Karpas-422 (cell line): ENCODE measurements around the gene ASS1. TPM values are rescaled to one million over a fixed set of nuclear protein-coding genes. Genes with fewer than 3 reads are reported as not detected.

Source experiments
- DNase-seq: peaks from one replicate; pipeline ENCODE4 v3.0.0-alpha.2; 2015
- H2AFZ ChIP-seq: fragments of 200-600 bp; sonication (generic); 2 replicates; pipeline ENCODE4 v1.6.1; 2014; ENCODE audit warnings: antibody characterized with exemption, low read length, mixed read lengths
- H3K27ac ChIP-seq: fragments of 200-600 bp; sonication (generic); 2 replicates; pipeline ENCODE4 v1.5.1; 2014; ENCODE audit warnings: mild to moderate bottlenecking, low read length, moderate library complexity
- H3K27me3 ChIP-seq: fragments of 200-600 bp; sonication (generic); 2 replicates; pipeline ENCODE4 v1.6.1; 2014; ENCODE audit warnings: low read length, mixed read lengths
- H3K36me3 ChIP-seq: fragments of 200-600 bp; sonication (generic); 2 replicates; pipeline ENCODE4 v1.6.1; 2014; ENCODE audit warnings: low read length, mixed read lengths; ENCODE audit not compliant: insufficient read depth
- H3K4me1 ChIP-seq: fragments of 200-600 bp; sonication (generic); 2 replicates; pipeline ENCODE4 v1.6.1; 2014; ENCODE audit warnings: mild to moderate bottlenecking, low read length, mixed read lengths
- H3K4me2 ChIP-seq: fragments of 200-600 bp; sonication (generic); 2 replicates; pipeline ENCODE4 v1.6.1; 2014; ENCODE audit warnings: low read length, low read depth, mild to moderate bottlenecking; ENCODE audit not compliant: poor library complexity, severe bottlenecking
- H3K4me3 ChIP-seq: fragments of 200-600 bp; sonication (generic); 2 replicates; pipeline ENCODE4 v1.5.1; 2014; ENCODE audit warnings: mild to moderate bottlenecking, antibody characterized with exemption, low read length, mixed read lengths
- H3K79me2 ChIP-seq: fragments of 200-600 bp; sonication (generic); 2 replicates; pipeline ENCODE4 v1.6.1; 2014; ENCODE audit warnings: mild to moderate bottlenecking, low read length, mixed read lengths
- H3K9ac ChIP-seq: fragments of 200-600 bp; sonication (generic); 2 replicates; pipeline ENCODE4 v1.6.0; 2014; ENCODE audit warnings: low read length
- H3K9me2 ChIP-seq: fragments of 200-600 bp; sonication (generic), shearing (Covaris generic); replicated peaks from 2 replicates; pipeline ENCODE4 v1.6.0; 2014; ENCODE audit warnings: mild to moderate bottlenecking, low read length, moderate library complexity; ENCODE audit not compliant: insufficient read depth
- H3K9me3 ChIP-seq: fragments of 300-700, 200-600 bp; sonication (generic); 2 replicates; pipeline ENCODE4 v1.6.1; 2014; ENCODE audit warnings: low read length, mixed read lengths
- H4K20me1 ChIP-seq: fragments of 200-600 bp; sonication (generic); 2 replicates; pipeline ENCODE4 v1.6.1; 2014; ENCODE audit warnings: mild to moderate bottlenecking, antibody characterized with exemption, low read length, low read depth; ENCODE audit not compliant: insufficient read depth
- total RNA-seq: library from RNA; depleted of rRNA; stranded (reverse); fragments of >200 nt; shearing (Covaris generic); gene quantifications from 2 replicates; pipeline ENCODE4 v1.2.3, GENCODE V29; 2014; ENCODE audit warnings: low replicate concordance

The ASS1 gene
- total RNA-seq, 1 experiment from 2014 or later = not detected

- H3K27me3 ChIP-seq = no peaks in the 10 kb centered on the region
- H3K27ac ChIP-seq = no peak overlapping the region
- no peaks in the 10 kb centered on the region for H3K9me2 ChIP-seq
- no peaks in the 10 kb centered on the region for H3K36me3 ChIP-seq
- H3K9me3 ChIP-seq = no peaks in the 10 kb centered on the region
- H3K4me1 ChIP-seq = no peaks in the 10 kb centered on the region
- H3K79me2 ChIP-seq = no peaks in the 10 kb centered on the region
- H3K4me3 ChIP-seq = no peak overlapping the region
- no peak overlapping the region for H2AFZ ChIP-seq
- DNase-seq = no peak
- H3K4me2 ChIP-seq = no peak overlapping the region
- no peaks in the 10 kb centered on the region for H4K20me1 ChIP-seq
- H3K9ac ChIP-seq = no peak overlapping the region
Measured at GRCh38 chr9:130535818-130536521, 91.2 kb downstream of the ASS1 start.

- H3K4me1 ChIP-seq = no peaks in the 10 kb centered on the region
- H3K27me3 ChIP-seq = no peaks in the 10 kb centered on the region
- no peaks in the 10 kb centered on the region for H3K9me2 ChIP-seq
- DNase-seq = no peak
- no peaks in the 10 kb centered on the region for H3K79me2 ChIP-seq
- no peaks in the 10 kb centered on the region for H3K9me3 ChIP-seq
- no peak overlapping the region for H3K4me2 ChIP-seq
- no peaks in the 10 kb centered on the region for H3K36me3 ChIP-seq
- H2AFZ ChIP-seq = no peak overlapping the region
- H4K20me1 ChIP-seq = no peaks in the 10 kb centered on the region
- H3K9ac ChIP-seq = no peak overlapping the region
- no peak overlapping the region for H3K27ac ChIP-seq
- H3K4me3 ChIP-seq = no peak overlapping the region
Measured at GRCh38 chr9:130536701-130537107, 91.9 kb downstream of the ASS1 start.

GRCh38 chr9:130537346-130538050, 92.7 kb downstream of the ASS1 start:
- no peak overlapping the region for H3K4me3 ChIP-seq
- no peaks in the 10 kb centered on the region for H3K9me2 ChIP-seq
- H3K79me2 ChIP-seq = no peaks in the 10 kb centered on the region
- H3K9me3 ChIP-seq = no peaks in the 10 kb centered on the region
- H3K9ac ChIP-seq = no peak overlapping the region
- DNase-seq = no peak
- no peak overlapping the region for H3K4me2 ChIP-seq
- no peaks in the 10 kb centered on the region for H3K27me3 ChIP-seq
- no peaks in the 10 kb centered on the region for H3K36me3 ChIP-seq
- no peak overlapping the region for H3K27ac ChIP-seq
- H2AFZ ChIP-seq = no peak overlapping the region
- no peaks in the 10 kb centered on the region for H4K20me1 ChIP-seq
- no peaks in the 10 kb centered on the region for H3K4me1 ChIP-seq

- Histone ChIP-seq H3K4me1 (no peaks in the 10 kb centered on the region), H3K36me3 (no peaks in the 10 kb centered on the region), H3K79me2 (no peaks in the 10 kb centered on the region), H2AFZ (no peak overlapping the region), H3K27ac (no peak overlapping the region), H3K9ac (no peak overlapping the region), H4K20me1 (no peaks in the 10 kb centered on the region), H3K9me3 (no peaks in the 10 kb centered on the region), H3K27me3 (no peaks in the 10 kb centered on the region), H3K4me3 (no peak overlapping the region), H3K9me2 (no peaks in the 10 kb centered on the region), H3K4me2 (no peak overlapping the region)
- no peak for DNase-seq
Measured at GRCh38 chr9:130539420-130540223, 94.9 kb downstream of the ASS1 start.

GRCh38 chr9:130541533-130541932, 96.8 kb downstream of the ASS1 start:
- Histone ChIP-seq H3K9me3 (no peaks in the 10 kb centered on the region), H3K4me2 (no peak overlapping the region), H3K36me3 (no peaks in the 10 kb centered on the region), H3K9me2 (no peaks in the 10 kb centered on the region), H3K4me3 (no peak overlapping the region), H3K27me3 (no peaks in the 10 kb centered on the region), H3K27ac (no peak overlapping the region), H2AFZ (no peak overlapping the region), H4K20me1 (no peaks in the 10 kb centered on the region), H3K9ac (no peak overlapping the region), H3K4me1 (no peaks in the 10 kb centered on the region), H3K79me2 (no peaks in the 10 kb centered on the region)
- no peak for DNase-seq

GRCh38 chr9:130542038-130542437, 97.3 kb downstream of the ASS1 start:
- H3K79me2 ChIP-seq = no peaks in the 10 kb centered on the region
- no peak overlapping the region for H3K4me3 ChIP-seq
- H2AFZ ChIP-seq = no peak overlapping the region
- no peak overlapping the region for H3K9ac ChIP-seq
- H3K9me2 ChIP-seq = no peaks in the 10 kb centered on the region
- no peaks in the 10 kb centered on the region for H3K36me3 ChIP-seq
- no peak overlapping the region for H3K27ac ChIP-seq
- H3K9me3 ChIP-seq = no peaks in the 10 kb centered on the region
- H3K27me3 ChIP-seq = no peaks in the 10 kb centered on the region
- no peak overlapping the region for H3K4me2 ChIP-seq
- no peaks in the 10 kb centered on the region for H4K20me1 ChIP-seq
- no peaks in the 10 kb centered on the region for H3K4me1 ChIP-seq
- DNase-seq = no peak

GRCh38 chr9:130542457-130543228, 97.9 kb downstream of the ASS1 start:
- DNase-seq = no peak
- Histone ChIP-seq H3K27me3 (no peaks in the 10 kb centered on the region), H3K79me2 (no peaks in the 10 kb centered on the region), H3K9me2 (no peaks in the 10 kb centered on the region), H3K9ac (no peak overlapping the region), H3K4me1 (no peaks in the 10 kb centered on the region), H4K20me1 (no peaks in the 10 kb centered on the region), H3K36me3 (no peaks in the 10 kb centered on the region), H2AFZ (no peak overlapping the region), H3K4me3 (no peak overlapping the region), H3K4me2 (no peak overlapping the region), H3K27ac (no peak overlapping the region), H3K9me3 (no peaks in the 10 kb centered on the region)
